Esophagus squamous epithelium (tissue), 5 donors: ENCODE results near the gene CCDC160. TPM values are rescaled to one million over a fixed set of nuclear protein-coding genes. Genes with fewer than 3 reads are reported as not detected.

Source experiments
- DNase-seq: peaks from one replicate; lab custom pipeline; 2025; lab: John Stamatoyannopoulos, UW
- H3K27ac ChIP-seq, 4 donors: fragments of 200-600 bp; sonication (generic); one replicate each; pipeline ENCODE4 v1.5.1; 2016 to 2019; ENCODE audit warnings: mild to moderate bottlenecking in 1 of 4
- H3K27me3 ChIP-seq, 4 donors: fragments of 200-600 bp; sonication (generic); 1 replicate in 3 of 4; 2 replicates in 1 of 4; pipeline versions ENCODE4 v1.5.1 to v1.6.0; 2017 to 2021; ENCODE audit warnings: antibody characterized with exemption in 1 of 4
- H3K36me3 ChIP-seq, 3 donors: fragments of 200-600 bp; sonication (generic); one replicate each; pipeline ENCODE4 v1.5.1; 2016 to 2019
- H3K4me1 ChIP-seq, 3 donors: fragments of 200-600 bp; sonication (generic); one replicate each; pipeline ENCODE4 v1.5.1; 2017 to 2019
- H3K4me3 ChIP-seq, 4 donors: fragments of 200-600 bp; sonication (generic); 1 replicate in 3 of 4; 2 replicates in 1 of 4; pipeline ENCODE4 v1.5.1; 2016 to 2019; ENCODE audit warnings: mild to moderate bottlenecking in 2 of 4, moderate library complexity in 1 of 4
- H3K9me3 ChIP-seq, 3 donors: fragments of 200-600 bp; sonication (generic); one replicate each; pipeline ENCODE4 v1.5.1; 2016 to 2019
- POLR2A ChIP-seq, 4 donors: fragments of 450-650 bp; IDR thresholded peaks; one replicate each; pipeline ENCODE4 v1.6.1; 2017; ENCODE audit warnings: antibody characterized with exemption in 4 of 4, mild to moderate bottlenecking in 4 of 4, moderate library complexity in 3 of 4
- WGBS, 2 donors: methylation state at CpG; one replicate each; pipeline ENCODE4 v1.1.5; 2018; 5-methylcytosine and 5-hydroxymethylcytosine counted together
- intact Hi-C: fragments of 100-400 bp; cut with DNase I; formaldehyde crosslinking; loops from one replicate; pipeline ENCODE4 v1.15.0; 2022
- total RNA-seq, 4 donors: library from RNA; depleted of rRNA; stranded (reverse); fragments of >200 nt; gene quantifications; one replicate each; pipeline ENCODE4 v1.1.0, GENCODE V29; 2016
- TF ChIP-seq, protein P1 (sequence below), 6 experiments: fragments of 450-650 bp in 4 of 6; fragments of 200-600 bp in 2 of 6; sonication (generic) in 2 of 6; IDR thresholded peaks; one replicate each; pipeline ENCODE4 v1.5.1; 2016 to 2019; ENCODE audit warnings: antibody characterized with exemption in 6 of 6, mild to moderate bottlenecking in 4 of 6, moderate library complexity in 4 of 6
- donor health status: DM: yes; HTN: yes; CAD: no.

The CCDC160 gene
- total RNA-seq, 4 donors from 2014 or later, result 0.19 to 1.3 (median 0.99) TPM; not detected in 1

- DNase-seq, result no peak
- intact Hi-C loops, result no loop called here
These were observed 50.4 kb downstream of the CCDC160 start for GRCh38 chrX:134287346-134287745.

DNA sequence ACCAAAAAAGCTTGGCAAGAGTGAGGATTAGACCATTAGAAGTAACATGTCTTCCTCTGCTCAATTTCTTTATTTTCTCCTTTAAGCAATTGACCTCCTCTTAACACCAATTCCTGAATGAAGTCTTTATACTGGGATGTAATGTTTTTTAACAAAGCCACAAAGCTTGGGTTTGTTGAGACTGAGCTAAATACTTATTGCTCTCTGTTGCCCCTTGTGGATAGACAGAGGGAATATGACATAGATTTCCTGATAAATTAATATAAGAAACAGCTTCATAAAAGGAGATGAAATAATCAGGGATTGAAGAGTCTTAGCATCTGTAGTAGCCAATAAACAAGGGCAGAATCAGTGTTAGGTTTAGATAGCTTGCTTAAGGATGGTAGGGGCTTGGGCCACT is 57.6 kb downstream of the CCDC160 start:
- Histone ChIP-seq H3K27ac (no peak overlapping the region), H3K9me3 (peaks cover 0 to 6% (median 0%) of the 10 kb centered on the region in 3 donors), H3K4me3 (no peak overlapping the region), H3K27me3 (no peaks in the 10 kb centered on the region), H3K36me3 (no peaks in the 10 kb centered on the region), H3K4me1 (no peaks in the 10 kb centered on the region)
- intact Hi-C loops, result no loop called here
- no peak for DNase-seq
- TF ChIP-seq, protein P1, sequence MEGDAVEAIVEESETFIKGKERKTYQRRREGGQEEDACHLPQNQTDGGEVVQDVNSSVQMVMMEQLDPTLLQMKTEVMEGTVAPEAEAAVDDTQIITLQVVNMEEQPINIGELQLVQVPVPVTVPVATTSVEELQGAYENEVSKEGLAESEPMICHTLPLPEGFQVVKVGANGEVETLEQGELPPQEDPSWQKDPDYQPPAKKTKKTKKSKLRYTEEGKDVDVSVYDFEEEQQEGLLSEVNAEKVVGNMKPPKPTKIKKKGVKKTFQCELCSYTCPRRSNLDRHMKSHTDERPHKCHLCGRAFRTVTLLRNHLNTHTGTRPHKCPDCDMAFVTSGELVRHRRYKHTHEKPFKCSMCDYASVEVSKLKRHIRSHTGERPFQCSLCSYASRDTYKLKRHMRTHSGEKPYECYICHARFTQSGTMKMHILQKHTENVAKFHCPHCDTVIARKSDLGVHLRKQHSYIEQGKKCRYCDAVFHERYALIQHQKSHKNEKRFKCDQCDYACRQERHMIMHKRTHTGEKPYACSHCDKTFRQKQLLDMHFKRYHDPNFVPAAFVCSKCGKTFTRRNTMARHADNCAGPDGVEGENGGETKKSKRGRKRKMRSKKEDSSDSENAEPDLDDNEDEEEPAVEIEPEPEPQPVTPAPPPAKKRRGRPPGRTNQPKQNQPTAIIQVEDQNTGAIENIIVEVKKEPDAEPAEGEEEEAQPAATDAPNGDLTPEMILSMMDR (IDR thresholded peaks at IDR 0.05), result peak in 1 of 6 experiments; percentile 33
- no peak for TF ChIP-seq POLR2A (IDR thresholded peaks at IDR 0.05)

More at GRCh38 chrX:134287346-134287745, 50.4 kb downstream of the CCDC160 start:
- 34 to 59% methylated on average over 2 to 3 of the region's 4 CpGs for WGBS, 2 donors
- Histone ChIP-seq H3K27me3 (no peaks in the 10 kb centered on the region), H3K36me3 (no peaks in the 10 kb centered on the region), H3K4me1 (no peaks in the 10 kb centered on the region), H3K27ac (no peak overlapping the region), H3K4me3 (no peak overlapping the region), H3K9me3 (no peaks in the 10 kb centered on the region)
- TF ChIP-seq POLR2A (IDR thresholded peaks at IDR 0.05), result no peak
- TF ChIP-seq, protein P1 (IDR thresholded peaks at IDR 0.05), result no peak

Other genes starting within 250 kb of the CCDC160 start
- gene PHF6, start 136.1 kb downstream of the CCDC160 start, total RNA-seq, result 10 to 100 TPM; 12.3 to 16.0 (median 13.6) TPM
- 10 to 100 TPM in 3 of 4 donors, 1 to 10 TPM in 1; 8.5 to 16.1 (median 11.9) TPM for gene HPRT1, start 223.0 kb downstream of the CCDC160 start, total RNA-seq